ENCODE data around the gene ATP5MG.

DNA sequence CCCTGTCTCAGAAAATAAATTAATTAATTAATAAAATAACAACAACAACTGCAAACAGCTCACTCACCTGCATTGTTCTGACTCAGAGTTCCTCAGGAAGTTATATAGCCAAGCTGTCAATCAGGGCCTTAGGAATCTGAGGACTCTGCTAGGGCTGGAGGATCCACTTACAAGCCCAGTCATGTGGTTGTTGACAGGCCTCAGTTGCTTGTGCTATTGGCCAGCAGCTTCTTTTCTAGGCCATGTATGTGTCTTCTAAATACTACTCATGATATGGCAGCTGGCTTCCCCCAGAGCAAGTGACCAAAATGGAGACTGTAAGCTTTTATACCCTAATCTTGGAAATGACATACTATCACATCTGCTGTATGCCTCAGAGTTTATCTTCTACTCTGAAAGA is 20.8 kb upstream of the ATP5MG start:
- no peak for TF ChIP-seq FOS (IDR thresholded peaks at IDR 0.05; ENCODE audit: low read depth, low read length)
- TF ChIP-seq POLR2A (IDR thresholded peaks at IDR 0.05; ENCODE audit: low read depth, low read length), result no peak
- TF ChIP-seq, protein P1, sequence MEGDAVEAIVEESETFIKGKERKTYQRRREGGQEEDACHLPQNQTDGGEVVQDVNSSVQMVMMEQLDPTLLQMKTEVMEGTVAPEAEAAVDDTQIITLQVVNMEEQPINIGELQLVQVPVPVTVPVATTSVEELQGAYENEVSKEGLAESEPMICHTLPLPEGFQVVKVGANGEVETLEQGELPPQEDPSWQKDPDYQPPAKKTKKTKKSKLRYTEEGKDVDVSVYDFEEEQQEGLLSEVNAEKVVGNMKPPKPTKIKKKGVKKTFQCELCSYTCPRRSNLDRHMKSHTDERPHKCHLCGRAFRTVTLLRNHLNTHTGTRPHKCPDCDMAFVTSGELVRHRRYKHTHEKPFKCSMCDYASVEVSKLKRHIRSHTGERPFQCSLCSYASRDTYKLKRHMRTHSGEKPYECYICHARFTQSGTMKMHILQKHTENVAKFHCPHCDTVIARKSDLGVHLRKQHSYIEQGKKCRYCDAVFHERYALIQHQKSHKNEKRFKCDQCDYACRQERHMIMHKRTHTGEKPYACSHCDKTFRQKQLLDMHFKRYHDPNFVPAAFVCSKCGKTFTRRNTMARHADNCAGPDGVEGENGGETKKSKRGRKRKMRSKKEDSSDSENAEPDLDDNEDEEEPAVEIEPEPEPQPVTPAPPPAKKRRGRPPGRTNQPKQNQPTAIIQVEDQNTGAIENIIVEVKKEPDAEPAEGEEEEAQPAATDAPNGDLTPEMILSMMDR (conservative IDR thresholded peaks at IDR 0.05; ENCODE audit: low read depth, low read length), result no peak
- TF ChIP-seq, protein P2, sequence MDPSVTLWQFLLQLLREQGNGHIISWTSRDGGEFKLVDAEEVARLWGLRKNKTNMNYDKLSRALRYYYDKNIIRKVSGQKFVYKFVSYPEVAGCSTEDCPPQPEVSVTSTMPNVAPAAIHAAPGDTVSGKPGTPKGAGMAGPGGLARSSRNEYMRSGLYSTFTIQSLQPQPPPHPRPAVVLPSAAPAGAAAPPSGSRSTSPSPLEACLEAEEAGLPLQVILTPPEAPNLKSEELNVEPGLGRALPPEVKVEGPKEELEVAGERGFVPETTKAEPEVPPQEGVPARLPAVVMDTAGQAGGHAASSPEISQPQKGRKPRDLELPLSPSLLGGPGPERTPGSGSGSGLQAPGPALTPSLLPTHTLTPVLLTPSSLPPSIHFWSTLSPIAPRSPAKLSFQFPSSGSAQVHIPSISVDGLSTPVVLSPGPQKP (IDR thresholded peaks at IDR 0.05; ENCODE audit: borderline replicate concordance, low read depth, low read length), result no peak
- TF ChIP-seq, protein P3, sequence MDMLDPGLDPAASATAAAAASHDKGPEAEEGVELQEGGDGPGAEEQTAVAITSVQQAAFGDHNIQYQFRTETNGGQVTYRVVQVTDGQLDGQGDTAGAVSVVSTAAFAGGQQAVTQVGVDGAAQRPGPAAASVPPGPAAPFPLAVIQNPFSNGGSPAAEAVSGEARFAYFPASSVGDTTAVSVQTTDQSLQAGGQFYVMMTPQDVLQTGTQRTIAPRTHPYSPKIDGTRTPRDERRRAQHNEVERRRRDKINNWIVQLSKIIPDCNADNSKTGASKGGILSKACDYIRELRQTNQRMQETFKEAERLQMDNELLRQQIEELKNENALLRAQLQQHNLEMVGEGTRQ (IDR thresholded peaks at IDR 0.05; ENCODE audit: low read depth, low read length), result no peak
- TF ChIP-seq RAD21 (IDR thresholded peaks at IDR 0.05; ENCODE audit: low read length), result no peak
- TF ChIP-seq MXI1 (IDR thresholded peaks at IDR 0.05; ENCODE audit: borderline replicate concordance, low read depth, low read length), result no peak
- TF ChIP-seq RFX5 (IDR thresholded peaks at IDR 0.05; ENCODE audit: low read depth, low read length), result no peak
- TF ChIP-seq MAFK (IDR thresholded peaks at IDR 0.05; ENCODE audit: low read depth, low read length), result no peak
- no peak for TF ChIP-seq CEBPB (IDR thresholded peaks at IDR 0.05; ENCODE audit: low read depth, low read length)
- no peak for TF ChIP-seq SMC3 (IDR thresholded peaks at IDR 0.05; ENCODE audit: low read depth, low read length)
- TF ChIP-seq MAZ (IDR thresholded peaks at IDR 0.05; ENCODE audit: borderline replicate concordance, low read depth, low read length), result no peak
